Astrocyte (in vitro differentiated cells and primary cell): ENCODE results near the gene BPIFB3.

Experiments used
- CTCF ChIP-seq: IDR thresholded peaks from 2 replicates; pipeline ENCODE4 v1.5.1; 2011; ENCODE audit warnings: low read depth, mild to moderate bottlenecking, inconsistent platforms, low read length, moderate library complexity; ENCODE audit not compliant: insufficient read depth
- EZH2 ChIP-seq: IDR thresholded peaks from 2 replicates; pipeline ENCODE4 v1.6.1; 2012; ENCODE audit warnings: mild to moderate bottlenecking, low read length, inconsistent platforms; ENCODE audit not compliant: insufficient read depth

- TF ChIP-seq CTCF = no peak
- TF ChIP-seq EZH2 = no peak
Observed at GRCh38 chr20:33012327-33013189, 41.1 kb upstream of the BPIFB3 start.
